ENCODE measurements around the gene RPS6KA5.
"Not testable (repeated sequence)": the region's sequence is repeated elsewhere in the genome, so short reads cannot be mapped to it uniquely, and the experiment has no call there.

The RPS6KA5 gene

DNA sequence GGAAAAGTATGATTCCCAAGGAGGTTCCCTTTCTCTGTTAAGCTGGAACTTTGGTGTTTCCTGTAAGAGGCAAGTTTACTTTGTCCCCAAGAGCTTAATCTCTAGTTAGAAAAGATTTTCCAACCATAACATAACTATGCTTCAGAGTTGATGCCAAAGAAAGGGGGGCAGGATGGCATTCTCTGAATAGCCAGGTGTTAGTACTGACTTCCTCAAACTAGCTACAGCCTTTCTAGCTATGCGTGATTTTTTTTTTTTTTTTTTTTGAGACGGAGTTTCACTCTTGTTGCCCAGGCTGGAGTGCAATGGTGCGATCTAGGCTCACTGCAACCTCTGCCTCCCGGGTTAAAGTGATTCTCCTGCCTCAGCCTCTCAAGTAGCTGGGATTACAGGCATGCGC lies 204.3 kb downstream of the RPS6KA5 start:
- DNase-seq: not testable (repeated sequence)

DNA sequence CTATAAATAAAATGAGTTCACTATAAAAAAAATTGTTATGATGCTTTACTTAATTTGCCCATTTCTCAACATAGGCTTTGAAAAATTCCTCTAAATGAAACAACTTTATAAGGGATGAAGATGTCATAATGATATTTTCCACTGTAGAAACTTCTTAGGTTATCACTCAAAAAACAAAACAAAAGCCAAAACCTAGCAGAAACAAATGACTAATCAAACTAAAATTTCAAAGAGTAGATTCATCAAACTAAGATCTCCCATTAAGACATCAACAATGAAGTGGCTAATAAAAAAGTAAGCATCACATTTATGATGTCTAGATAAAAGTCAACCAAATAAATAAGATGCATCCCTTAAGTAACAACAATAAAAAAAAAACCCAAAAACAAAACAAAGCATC lies 207.3 kb downstream of the RPS6KA5 start:
- DNase-seq: no peak

DNA sequence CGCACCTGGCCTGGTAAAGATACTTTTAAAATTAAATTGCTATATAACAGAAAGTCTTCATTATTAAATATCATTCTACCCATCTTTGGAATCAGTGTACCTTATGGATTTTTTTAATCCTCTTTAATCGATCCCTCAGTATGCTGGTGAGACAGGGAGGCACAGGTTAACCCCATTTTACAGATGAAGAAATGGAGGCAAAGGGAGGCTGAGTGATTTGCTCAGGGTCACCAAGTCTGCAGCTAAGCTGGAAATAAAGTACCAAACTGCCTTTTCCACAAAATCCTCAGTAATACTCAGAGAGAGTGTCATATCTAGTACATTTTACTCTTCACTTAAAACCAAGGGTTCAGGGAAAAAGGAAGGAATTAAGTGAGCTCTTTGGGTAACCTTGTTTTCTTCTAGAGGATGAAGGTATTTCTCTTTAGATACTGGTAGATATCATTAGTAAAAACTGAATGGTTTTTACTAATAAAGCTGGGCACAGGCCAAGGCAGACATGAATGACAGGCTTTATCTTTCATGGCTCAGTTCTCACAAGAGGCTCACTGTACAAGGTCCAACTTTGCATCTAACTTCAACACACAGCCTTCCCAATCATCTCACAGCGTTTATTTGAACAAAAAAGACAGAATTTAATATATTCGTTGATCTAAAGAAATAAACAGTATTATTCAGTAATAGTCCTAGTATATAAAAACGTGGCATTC lies 209.0 kb downstream of the RPS6KA5 start:
- no peak for DNase-seq

DNA sequence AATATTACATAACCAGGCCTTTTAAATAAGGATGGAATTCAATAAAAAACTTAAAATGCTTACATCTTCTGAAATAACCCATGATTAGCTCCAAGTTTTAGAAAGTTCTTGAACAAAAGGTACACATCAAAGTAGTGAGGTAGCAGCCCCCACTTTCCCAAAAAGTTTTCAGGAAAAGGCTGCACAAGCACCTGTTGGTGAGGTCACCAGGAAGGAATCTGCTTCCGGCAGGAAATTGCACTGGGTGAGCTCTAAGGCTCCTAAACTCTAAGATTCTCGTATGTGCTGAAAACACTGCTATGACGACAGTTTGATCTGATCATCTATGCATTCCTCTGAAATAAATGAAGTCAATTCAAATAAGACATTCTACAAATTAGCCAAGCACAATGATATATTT lies 210.0 kb downstream of the RPS6KA5 start:
- no peak for DNase-seq

DNA sequence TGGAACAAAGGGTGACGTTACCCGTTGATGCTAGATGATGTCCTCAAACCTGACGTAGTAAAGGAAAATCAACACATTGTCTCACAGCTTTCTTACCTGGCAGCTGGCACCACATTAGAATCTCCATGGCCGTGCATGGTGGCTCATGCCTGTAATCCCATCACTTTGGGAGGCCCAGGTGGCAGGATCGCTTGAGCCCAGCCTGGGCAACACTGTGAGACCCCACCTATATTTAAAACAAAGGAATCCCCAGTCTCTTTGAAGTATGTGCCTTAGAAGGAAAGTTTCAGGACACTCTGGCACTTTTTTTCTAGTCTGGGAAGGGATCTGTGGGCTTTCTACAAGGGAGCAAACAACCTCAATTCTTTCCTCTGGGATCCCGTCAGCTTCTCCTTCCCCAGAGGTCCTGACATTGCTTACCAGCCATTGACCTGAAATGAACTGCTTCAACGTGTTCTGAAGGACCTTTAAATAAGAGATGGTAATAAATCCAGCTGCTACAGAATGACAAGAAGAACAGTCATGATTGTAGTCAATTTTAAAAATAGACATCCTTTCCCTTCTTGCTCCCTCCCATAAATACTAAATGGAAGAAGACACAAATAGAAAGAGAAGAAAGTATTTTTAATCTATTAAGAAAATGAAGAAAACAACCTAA lies 210.5 kb downstream of the RPS6KA5 start:
- DNase-seq: no peak

DNA sequence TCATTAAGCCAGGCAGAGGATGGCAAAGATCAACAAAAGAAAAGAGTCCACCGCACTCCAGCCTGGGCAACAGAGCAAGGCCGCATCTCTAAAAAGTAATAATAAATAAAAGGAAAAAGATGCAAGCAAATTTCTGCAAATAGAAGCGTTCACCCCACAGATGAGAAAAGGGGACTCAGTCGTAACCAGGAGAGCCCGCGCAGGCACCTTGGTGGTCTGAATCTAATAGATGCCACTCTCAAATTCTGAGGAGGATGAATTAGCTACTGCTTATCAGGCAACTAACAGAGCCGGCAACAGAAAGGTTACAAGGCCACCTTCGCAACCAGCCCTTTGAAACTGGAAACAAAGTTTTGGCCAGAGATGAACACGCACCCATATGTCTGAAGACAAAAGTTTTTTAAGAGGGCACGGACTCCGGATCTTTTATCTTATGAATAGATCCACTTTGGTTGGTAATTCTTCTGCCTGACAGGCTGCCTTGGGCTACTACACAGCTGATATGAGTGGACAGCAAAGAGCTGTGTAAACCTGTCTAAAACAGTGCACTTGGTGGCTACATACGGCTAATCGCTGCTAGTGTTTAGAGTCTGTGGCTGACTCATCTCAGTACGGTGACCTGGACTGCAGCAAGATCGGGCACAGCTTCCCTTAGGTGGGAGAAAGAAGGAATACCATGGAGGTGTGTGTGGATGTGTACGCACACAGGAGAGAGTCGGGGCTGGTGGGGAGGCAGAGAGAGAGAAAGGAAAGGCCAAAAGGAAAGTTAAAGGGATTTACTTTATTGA lies 211.3 kb downstream of the RPS6KA5 start:
- DNase-seq: no peak

DNA sequence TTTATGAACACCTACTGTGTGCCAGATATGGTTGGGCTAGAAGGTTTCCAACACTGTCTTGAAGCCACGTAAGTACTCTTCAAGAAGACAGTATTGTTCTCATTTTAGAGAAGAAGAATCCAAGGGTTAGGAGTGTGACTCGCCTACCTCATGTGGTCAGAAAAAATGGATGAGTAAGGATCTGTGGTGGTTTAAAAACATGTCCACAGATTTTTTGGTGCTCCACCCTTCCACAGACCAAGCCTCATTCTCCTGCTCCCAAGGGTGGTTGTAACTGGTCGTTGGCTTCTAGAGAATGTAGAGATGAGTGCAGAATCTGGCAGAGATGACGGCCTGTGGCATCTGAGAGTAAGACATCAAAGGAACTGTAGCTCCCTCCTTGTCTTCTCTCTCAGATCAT lies 213.9 kb downstream of the RPS6KA5 start:
- DNase-seq: no peak

DNA sequence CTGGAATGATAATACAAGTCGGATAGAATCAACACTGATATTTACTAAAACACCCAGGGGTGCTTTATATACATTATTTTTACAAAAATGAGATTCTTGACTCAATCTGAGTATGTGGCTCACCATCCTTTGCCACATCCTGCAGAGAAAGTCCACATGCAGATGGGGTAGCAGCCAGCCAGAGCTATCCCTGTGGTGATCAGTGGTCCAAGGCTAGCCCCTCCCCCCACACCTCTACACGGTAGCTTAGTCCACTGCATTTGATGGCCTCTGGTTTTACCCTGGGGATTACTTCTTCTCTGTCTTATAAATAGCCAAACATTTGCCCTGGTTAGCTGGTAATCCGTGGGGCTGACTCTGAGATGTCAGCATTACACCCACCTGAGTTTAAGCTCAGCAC lies 216.1 kb downstream of the RPS6KA5 start:
- no peak for DNase-seq

DNA sequence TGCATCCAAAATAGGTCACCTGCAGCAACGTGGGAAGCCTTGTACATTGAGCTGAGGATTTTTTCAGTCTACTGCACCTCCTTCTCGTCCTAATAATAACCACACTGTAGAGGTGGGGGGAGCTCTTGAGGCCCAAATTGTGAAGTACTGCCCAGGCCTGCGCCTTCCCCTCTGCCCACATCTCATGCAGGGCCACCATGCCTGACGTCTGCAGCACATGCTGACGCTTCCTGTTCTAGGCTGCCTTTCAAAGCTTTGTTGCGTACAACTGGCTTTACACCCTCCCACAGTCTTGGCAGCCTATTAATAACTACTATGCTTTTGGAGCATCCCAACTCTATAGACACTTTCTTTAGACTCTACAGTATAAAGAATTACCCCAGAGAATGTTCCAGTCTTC lies 217.7 kb downstream of the RPS6KA5 start:
- DNase-seq: no peak

DNA sequence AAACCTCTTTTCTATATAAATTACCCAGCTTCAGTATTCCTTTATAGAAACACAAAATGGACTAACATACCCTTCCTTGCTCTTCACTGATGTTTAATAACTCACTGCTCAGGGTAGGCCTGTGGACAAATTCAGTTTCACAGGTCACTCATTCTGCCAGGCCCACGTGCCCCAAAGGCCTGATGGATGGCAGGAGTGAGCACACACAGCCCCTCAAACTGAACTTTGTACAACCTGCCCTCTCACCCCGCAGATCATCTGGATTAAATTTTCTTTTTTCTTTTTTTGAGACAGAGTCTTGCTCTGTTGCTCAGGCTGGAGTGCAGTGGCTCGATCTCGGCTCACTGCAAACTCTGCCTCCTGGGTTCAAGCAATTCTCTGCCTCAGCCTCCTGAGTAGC lies 219.8 kb downstream of the RPS6KA5 start:
- DNase-seq: not testable (repeated sequence)

DNA sequence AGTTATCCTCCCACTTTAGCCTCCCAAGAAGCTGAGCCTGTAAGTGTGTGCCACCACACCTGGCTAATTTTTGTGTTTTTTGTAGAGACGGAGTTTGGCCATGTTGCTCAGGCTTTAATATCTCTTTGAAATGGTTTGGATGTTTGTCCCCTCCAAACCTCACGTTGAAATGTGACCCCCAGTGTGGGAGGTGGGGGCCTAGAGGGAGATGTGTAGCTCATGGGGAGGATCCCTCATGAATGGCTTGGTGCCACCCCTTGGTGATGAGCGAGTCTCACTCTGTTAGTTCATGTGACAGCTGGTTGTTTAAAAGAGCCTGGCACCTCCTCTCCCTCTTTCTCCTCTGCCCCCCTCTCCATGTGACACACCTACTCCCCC lies 220.6 kb downstream of the RPS6KA5 start:
- DNase-seq: no peak

DNA sequence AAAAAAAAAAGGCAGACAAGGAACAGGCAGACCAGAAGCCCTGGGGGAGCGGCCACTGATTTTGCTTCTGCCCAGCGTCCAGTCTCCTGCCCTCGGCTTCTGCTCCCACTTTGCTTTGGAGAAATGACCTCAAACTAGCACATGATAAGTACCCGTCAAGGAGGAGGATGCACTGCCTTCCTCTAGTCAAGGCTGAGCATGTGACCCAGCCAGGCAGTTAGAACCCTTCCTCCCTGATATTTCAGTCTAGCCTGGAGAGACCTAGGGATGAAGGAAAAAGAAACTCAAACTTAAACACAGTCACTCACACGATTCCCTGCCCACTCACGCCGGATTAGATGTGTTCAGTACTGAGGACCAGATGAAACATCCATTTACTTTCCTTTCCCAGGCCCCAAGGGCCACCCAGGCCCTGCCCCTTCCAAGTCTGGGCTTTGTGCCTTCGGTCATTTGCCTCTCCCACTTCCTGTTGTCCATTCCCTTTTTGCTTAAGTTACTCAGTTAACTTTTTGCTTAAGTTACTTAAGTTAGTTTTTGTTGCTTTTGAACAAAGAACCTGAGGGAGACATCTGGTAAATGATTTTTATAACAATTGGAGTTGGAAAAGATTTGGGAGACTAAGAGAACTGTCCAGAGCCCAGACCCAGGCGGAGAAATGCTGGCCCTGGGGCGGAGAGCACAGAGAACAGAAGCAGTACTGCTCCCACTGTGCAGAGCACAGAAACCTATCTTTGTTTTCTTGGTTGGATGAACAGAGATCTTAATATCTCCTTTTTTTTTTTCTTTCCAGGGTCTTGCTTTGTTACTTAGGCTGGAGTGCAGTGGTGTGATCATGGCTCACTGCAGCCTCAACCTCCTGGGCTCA lies 221.2 kb downstream of the RPS6KA5 start:
- no peak for DNase-seq

DNA sequence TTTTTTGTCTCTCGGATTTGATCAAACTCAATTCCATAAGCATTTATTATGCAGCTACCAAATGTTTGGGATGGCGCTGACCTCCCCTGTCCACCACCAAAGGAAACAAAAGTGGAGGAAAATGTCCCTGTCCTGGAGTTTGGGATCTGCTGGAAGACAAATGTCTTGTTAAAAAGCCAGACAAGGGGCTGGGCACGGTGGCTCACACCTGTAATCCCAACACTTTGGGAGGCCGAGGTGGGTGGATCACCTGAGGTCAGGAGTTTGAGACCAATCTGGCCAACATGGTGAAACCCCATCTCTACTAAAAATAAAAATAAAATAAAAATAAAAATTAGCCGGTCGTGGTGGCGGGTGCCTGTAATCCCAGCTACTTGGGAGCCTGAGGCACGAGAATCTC lies 221.9 kb downstream of the RPS6KA5 start:
- not testable (repeated sequence) for DNase-seq

DNA sequence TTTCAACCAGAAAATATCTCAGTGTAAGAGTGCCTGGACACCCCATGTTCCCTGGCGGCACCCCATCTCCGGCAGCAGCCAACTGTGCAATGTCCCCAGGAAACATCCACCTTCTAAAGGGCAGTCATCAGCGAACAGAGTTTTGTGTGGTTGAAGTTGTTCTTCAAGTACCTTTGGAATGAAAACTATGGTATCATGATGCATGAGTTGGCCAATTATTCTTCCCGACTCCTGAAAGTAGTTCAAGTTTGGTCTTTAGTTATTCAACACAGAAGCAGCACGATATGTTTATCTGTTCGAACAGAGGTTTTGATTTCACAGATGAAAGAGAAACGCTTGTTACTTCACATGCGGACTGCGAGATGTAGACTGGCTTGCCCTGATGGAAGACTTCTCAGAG lies 223.1 kb downstream of the RPS6KA5 start:
- no peak for DNase-seq

DNA sequence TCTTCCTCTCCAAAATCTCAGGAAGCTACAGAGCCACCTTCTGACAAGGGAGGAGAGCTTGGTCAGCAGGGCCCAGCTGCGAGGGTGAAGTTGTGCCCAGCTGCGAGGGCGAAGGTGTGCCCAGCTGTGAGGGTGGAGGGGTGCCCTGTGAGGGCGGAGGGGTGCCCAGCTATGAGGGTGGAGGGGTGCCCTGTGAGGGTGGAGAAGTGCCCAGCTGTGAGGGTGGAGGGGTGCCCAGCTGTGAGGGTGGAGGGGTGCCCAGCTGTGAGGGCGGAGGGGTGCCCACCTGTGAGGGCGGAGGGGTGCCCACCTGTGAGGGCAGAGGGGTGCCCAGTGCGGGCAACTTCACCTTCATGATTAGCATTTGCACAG lies 223.8 kb downstream of the RPS6KA5 start:
- DNase-seq: no peak

DNA sequence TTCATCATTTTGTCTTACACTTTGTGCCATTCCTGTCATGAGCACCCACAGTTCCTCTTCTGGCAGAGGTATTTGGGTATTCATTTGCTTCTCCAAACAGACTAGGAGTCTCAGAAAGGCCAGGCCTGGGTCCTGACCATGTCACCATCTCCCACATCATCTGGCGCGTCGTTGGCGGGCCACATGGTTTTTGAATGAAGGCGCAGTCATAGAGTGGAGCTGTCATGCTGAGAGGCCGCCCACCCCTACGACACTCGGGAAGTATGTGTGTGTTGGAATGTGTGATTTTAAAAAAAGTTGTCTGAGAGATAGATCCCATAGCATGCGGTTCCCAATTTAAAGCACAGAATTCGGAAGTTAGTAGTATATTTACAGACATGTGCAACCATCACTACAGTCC lies 228.6 kb downstream of the RPS6KA5 start:
- DNase-seq: no peak

DNA sequence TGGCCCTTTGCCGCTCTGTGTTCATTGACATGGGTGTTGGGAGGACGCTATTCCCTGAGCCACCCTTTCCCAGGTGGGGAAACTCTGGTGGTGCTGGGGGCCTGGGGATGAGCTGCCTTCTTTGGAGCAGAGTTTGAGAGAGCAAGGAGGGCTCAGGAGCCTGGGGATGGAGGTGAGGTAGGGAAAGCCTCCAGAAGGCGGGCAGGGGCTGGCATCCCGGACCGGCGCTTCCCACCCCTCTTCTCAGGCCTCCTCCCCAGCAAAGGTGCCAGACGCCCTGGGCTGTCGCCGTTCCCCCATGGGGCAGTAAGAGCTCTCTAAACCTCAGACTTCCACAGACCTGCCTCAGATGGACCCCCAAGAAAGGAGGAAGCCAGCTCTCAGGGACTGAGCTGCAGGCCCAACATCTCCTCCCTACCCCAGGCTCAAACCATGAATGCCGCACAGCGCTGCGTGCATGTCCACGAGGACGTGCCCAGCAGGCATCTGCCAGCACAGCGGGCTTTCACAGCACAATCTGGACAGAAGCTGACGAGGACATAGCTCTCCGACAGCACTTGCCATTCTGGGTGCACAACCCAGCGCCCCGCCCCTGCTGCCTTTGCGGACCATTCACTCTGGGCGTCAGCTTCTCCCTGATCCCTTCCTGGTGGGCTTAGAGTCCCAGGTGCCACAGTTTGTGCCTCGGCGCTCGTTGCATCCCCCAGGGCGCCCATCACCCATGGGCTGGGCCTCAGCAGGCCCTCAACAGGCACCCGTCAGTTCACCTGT lies 229.3 kb downstream of the RPS6KA5 start:
- no peak for DNase-seq

DNA sequence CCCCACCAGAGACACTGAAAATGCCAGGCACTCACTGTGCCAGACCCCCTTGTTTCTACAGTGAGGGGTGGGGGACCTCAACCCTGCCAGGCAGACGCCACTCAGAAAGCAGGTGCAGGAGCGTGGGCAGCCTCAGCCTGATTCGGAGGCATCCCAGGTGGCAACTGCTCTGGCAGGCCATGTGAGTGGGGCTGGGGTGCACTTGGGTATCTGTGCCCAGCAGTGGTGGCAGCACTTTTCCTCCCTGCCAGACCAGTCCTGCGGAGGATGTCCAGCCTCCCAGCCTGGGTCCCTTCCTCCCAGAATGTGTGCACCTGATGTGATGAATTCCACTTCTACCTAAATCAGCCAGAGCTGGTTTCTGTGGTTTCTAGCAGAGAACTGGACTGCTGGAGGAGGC lies 230.8 kb downstream of the RPS6KA5 start:
- no peak for DNase-seq

DNA sequence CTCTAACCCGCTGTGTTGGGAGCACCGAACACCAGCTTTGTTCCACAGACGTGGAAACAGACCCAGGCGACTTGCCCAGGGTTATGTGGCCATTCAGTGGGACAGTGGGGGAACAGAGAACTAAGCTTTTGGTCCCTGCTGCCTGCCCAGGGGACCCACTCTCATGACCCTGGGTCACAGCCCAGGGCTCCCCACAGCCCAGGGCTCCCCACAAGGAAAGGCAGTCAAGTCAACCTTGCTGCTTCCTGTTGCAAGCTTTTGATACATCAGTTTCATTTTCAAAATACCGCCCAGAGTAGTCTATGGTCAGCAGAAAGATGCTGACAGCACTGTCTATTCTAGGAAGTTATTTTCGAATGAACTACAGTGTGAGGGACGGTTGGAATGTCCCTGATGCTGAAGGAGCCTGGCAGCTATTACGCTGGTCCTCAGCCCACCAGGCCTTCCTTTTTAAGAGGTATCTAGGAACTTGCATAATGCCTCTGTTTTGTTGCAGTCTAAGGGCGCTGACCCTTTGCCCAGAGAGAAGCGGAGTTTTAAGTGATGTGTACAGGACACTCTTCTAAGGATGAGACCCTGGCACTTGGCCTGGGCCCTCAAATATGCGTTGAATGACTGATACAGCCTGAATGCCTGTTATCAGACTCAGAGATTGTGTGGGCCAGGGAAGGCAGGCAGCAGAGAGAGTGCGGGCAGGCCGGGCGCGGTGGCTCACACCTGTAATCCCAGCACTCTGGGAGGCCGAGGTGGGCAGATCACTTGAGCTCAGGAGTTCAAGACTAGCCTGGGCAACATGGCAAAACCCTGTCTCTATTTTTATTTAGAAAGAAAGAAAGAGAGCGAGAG lies 231.6 kb downstream of the RPS6KA5 start:
- DNase-seq: no peak

DNA sequence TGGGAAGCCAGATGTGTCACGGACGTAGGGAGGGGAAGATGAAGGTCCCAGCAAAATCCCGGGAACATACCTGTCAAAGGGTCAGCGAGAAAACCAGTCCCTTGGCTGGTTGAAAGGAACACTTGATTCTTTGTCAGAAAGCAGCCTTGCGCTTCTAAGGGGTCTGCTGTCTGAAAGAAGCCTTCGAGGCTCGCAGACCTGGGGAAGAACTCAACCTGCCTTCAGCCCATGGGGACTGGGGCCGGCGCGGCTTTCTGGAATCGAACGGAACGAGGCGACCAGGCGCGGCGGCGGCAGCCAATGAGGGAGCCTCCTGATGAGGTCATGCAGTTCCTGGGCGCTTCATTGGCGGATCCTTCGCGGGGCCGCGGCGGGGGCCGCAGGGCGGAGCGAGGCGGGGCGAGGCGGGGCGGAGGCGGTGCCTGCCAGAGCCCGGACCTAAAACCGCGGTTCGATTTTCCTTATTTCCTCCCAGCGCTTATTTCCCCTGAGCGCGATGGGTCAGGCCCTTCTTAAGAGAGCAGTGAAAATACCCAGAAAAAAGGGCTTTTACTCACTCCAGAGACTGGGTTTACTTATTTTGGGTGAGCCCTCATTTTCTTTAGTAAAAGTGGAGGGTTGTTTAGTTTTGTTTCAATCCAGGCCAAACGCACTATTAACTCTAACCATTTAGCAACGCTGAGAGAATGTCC lies 232.4 kb downstream of the RPS6KA5 start:
- DNase-seq: peak; percentile 92

DNA sequence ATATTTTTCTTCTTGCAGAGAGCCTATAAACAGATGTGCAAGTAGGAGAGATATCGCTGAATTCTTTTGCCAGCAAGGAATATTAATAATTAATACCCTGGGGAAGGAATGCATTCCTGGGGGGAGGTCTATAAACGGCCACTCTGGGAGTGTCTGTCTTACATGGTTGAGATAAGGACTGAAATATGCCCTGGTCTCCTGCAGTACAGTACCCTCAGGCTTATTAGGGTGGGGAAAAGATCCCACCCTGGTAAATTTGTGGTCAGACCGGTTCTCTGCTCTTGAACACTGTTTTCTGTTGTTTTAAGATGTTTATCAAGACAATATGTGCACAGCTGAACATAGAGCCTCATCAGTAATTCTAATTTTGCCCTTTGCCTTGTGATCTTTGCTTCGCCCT lies 236.9 kb downstream of the RPS6KA5 start:
- DNase-seq: not testable (repeated sequence)

All from NCI-H446 treated with DMSO at 0.1 percent for 48 hours (cell line).